Thyroid gland (tissue), 4 donors: ENCODE results near the gene NUDCD2.

Source experiments
- CTCF ChIP-seq, 6 experiments: fragments of 200-600 bp in 3 of 6; fragments of 450-650 bp in 3 of 6; sonication (generic) in 3 of 6; IDR thresholded peaks; one replicate each; pipeline ENCODE4 v1.5.1; 2016 to 2019; ENCODE audit warnings: antibody characterized with exemption in 6 of 6, mild to moderate bottlenecking in 2 of 6, inconsistent platforms in 1 of 6, moderate library complexity in 1 of 6
- POLR2A ChIP-seq, 2 donors: fragments of 450-650 bp; IDR thresholded peaks; one replicate each; pipeline ENCODE4 v1.6.1; 2017; ENCODE audit warnings: antibody characterized with exemption in 2 of 2, mild to moderate bottlenecking in 2 of 2, moderate library complexity in 1 of 2

GRCh38 chr5:163451489-163451888, 8.4 kb downstream of the NUDCD2 start:
- TF ChIP-seq POLR2A (IDR thresholded peaks at IDR 0.05) (no peak), CTCF (IDR thresholded peaks at IDR 0.05) (no peak)
